A673 (cell line): Measurements from ENCODE around the gene PITX1.

ENCODE experiments used
- EZH2 ChIP-seq: fragments of 200-600 bp; sonication (generic); IDR thresholded peaks from 2 replicates; pipeline ENCODE4 v1.6.1; 2017; ENCODE audit warnings: borderline replicate concordance, low read depth, mild to moderate bottlenecking, mixed read lengths, antibody characterized with exemption, low read length; ENCODE audit not compliant: poor library complexity, severe bottlenecking
- TF ChIP-seq, protein P1 (sequence below): fragments of 300-800, 200-600 bp; sonication (generic); conservative IDR thresholded peaks from 2 replicates; pipeline ENCODE4 v1.5.1; 2017; ENCODE audit warnings: low read depth, mild to moderate bottlenecking, antibody characterized with exemption, low read length, moderate library complexity, mixed read lengths

DNA sequence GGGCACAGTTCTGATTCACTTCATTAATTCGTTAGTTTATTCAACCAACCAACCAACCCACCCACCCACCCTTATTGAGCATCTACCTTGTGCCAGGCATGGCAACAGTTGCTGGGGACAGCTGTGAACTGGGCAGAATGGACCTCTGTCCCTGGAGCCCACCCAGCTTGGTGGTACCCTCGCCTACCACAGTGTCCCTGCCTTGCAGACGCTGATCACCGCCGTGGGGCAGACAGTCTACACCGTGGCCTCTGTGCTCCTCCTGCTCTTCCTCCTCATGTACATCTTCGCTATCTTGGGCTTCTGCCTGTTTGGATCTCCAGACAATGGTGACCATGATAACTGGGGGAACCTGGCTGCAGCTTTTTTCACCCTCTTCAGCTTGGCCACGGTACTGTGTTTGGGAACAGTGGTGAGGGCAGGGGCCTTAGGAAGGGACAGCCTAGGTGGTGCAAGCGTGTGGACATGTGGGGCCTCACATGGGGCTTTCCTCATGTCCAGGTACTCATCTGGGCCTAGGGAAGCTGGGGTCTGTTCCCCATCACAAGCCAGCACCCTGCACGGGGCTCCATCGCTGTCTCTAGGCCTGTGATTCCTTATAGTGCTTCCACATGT lies 26.2 kb downstream of the PITX1 start:
- TF ChIP-seq, protein P1, sequence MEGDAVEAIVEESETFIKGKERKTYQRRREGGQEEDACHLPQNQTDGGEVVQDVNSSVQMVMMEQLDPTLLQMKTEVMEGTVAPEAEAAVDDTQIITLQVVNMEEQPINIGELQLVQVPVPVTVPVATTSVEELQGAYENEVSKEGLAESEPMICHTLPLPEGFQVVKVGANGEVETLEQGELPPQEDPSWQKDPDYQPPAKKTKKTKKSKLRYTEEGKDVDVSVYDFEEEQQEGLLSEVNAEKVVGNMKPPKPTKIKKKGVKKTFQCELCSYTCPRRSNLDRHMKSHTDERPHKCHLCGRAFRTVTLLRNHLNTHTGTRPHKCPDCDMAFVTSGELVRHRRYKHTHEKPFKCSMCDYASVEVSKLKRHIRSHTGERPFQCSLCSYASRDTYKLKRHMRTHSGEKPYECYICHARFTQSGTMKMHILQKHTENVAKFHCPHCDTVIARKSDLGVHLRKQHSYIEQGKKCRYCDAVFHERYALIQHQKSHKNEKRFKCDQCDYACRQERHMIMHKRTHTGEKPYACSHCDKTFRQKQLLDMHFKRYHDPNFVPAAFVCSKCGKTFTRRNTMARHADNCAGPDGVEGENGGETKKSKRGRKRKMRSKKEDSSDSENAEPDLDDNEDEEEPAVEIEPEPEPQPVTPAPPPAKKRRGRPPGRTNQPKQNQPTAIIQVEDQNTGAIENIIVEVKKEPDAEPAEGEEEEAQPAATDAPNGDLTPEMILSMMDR, result no peak
- TF ChIP-seq EZH2, result no peak
